ENCODE measurements around the gene TPK1. TPM values are rescaled to one million over a fixed set of nuclear protein-coding genes. Genes with fewer than 3 reads are reported as not detected.

TPK1 gene
- total and polyA plus RNA-seq, 2 of the 4 experiments (the other 2 are of a cell fraction) = 0.38 to 1.8 TPM

DNA sequence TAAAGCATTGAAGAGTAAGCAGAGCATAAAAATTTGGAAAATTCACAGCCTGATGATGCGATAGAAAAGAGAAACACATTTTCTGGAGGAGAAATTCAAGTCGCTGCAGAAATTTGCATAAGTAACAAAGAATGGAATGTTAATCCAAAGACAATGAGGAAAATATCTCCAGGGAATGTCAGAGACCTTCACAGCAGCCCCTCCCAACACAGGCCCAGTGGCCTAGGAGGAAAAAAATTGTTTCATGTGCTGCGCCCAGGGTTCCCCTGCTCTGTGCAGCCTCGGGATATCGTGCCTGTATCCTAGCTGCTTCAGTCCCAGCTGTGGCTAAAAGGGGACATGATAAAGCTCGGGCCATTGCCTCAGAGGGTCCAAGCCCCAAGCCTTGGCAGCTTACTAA is 206.8 kb downstream of the TPK1 start:
- ChIA-PET POLR2A (ENCODE audit: unreplicated experiment) (no interaction called here), CTCF (no interaction called here)
- Histone ChIP-seq H3K9me3 (ENCODE audit: control insufficient read depth, insufficient read depth, low read length) (peaks cover 5% of the 10 kb centered on the region), H4K8ac (ENCODE audit: low read depth in 2 of 2, low read length in 2 of 2) (no peak overlapping the region), H3K4me2 (ENCODE audit: low read depth, low read length) (no peak overlapping the region), H4K91ac (ENCODE audit: insufficient read depth, low read depth, low read length) (no peak overlapping the region), H4K5ac (ENCODE audit: low read depth, low read length) (no peak overlapping the region), H3K9me1 (ENCODE audit: insufficient read depth, low read length) (no peaks in the 10 kb centered on the region), H2BK15ac (ENCODE audit: low read depth, low read length) (no peak overlapping the region), H2AFZ (replicated peaks; ENCODE audit: low read length, poor library complexity) (no peak overlapping the region), H3K79me1 (ENCODE audit: low read depth in 1 of 2, low read length in 2 of 2) (no peaks in the 10 kb centered on the region), H3K4me3 (ENCODE audit: insufficient read depth, low read depth, low read length) (no peak overlapping the region), H3K27me3 (ENCODE audit: control insufficient read depth, insufficient read depth, low read length) (no peaks in the 10 kb centered on the region), H3K18ac (ENCODE audit: low read depth, low read length) (no peak overlapping the region), H2BK5ac (ENCODE audit: low read depth, low read length, poor library complexity, severe bottlenecking) (no peak overlapping the region), H3K14ac (replicated peaks; ENCODE audit: low read depth, low read length) (no peak overlapping the region), H2AK9ac (replicated peaks; ENCODE audit: low read depth, low read length, poor library complexity) (no peak overlapping the region), H2AK5ac (ENCODE audit: low read depth, low read length) (no peak overlapping the region), H2BK20ac (ENCODE audit: low read depth, low read length) (no peak overlapping the region), H3K27ac (ENCODE audit: insufficient read depth, low read length) (no peak overlapping the region), H3K36me3 (ENCODE audit: control insufficient read depth, insufficient read depth, low read length) (no peaks in the 10 kb centered on the region), H2BK120ac (ENCODE audit: low read depth, low read length) (no peak overlapping the region), H3K4ac (ENCODE audit: low read depth, low read length) (no peak overlapping the region), H3K4me1 (ENCODE audit: control insufficient read depth, insufficient read depth, low read length) (no peaks in the 10 kb centered on the region), H3K9ac (ENCODE audit: low read depth, low read length) (no peak overlapping the region), H3K56ac (ENCODE audit: extremely low read depth, insufficient read depth, low read length) (no peak overlapping the region), H4K20me1 (ENCODE audit: insufficient read depth, low read length) (no peaks in the 10 kb centered on the region), H3K23ac (ENCODE audit: low read depth, low read length) (no peak overlapping the region)
- no peak for DNase-seq
- 40% methylated on average over 1 of the region's 6 CpGs; no CpG with 5 or more reads in 1 of the 2 experiments for WGBS, 2 experiments (ENCODE audit: extremely low coverage in 2 of 2, insufficient read length in 1 of 2)
- ATAC-seq (ENCODE audit: low read depth) = no peak
- no TSS peak for BruUV-seq (replicated peaks)
- dilution Hi-C loops (cut with HindIII; ENCODE audit: low sequenced_read_pairs, unreplicated experiment) = no loop called here
- intact Hi-C loops (cut with micrococcal nuclease) = no loop called here
- in situ Hi-C loops (cut with MboI; ENCODE audit: low sequenced_read_pairs) = no loop called here
- no peak for TF ChIP-seq ELK1 (IDR thresholded peaks at IDR 0.05; ENCODE audit: borderline replicate concordance, low read depth, low read length)
- no peak for TF ChIP-seq SMC3 (IDR thresholded peaks at IDR 0.05; ENCODE audit: low read depth, low read length)
